Activated naive CD8-positive, alpha-beta T cell (primary cell): ENCODE results near the gene VPS8.

Experiments
- H3K27ac Mint-ChIP-seq: one replicate; pipeline ENCODE4 v1.8.0; 2021; ENCODE audit warnings: mixed read lengths
- H3K27me3 Mint-ChIP-seq: one replicate; pipeline ENCODE4 v1.8.0; 2021; ENCODE audit warnings: mixed read lengths
- H3K36me3 Mint-ChIP-seq: one replicate; pipeline ENCODE4 v1.8.0; 2021; ENCODE audit warnings: mixed read lengths
- H3K4me1 Mint-ChIP-seq: one replicate; pipeline ENCODE4 v1.8.0; 2021; ENCODE audit warnings: low read depth, mixed read lengths
- H3K4me3 Mint-ChIP-seq: one replicate; pipeline ENCODE4 v1.8.0; 2021; ENCODE audit warnings: mild to moderate bottlenecking, mixed read lengths
- H3K9me3 Mint-ChIP-seq: one replicate; pipeline ENCODE4 v1.8.0; 2021; ENCODE audit warnings: low read depth, mixed read lengths

The VPS8 gene

GRCh38 chr3:184813357-184813756 lies 1.4 kb downstream of the VPS8 start:
- Mint-ChIP-seq H3K4me3 (peak overlapping the region; percentile 98), H3K27me3 (no peaks in the 10 kb centered on the region), H3K36me3 (peaks cover 9% of the 10 kb centered on the region), H3K27ac (no peak overlapping the region), H3K4me1 (peaks cover 63% of the 10 kb centered on the region), H3K9me3 (no peaks in the 10 kb centered on the region)

- Mint-ChIP-seq H3K27me3 (no peaks in the 10 kb centered on the region), H3K36me3 (peaks cover 9% of the 10 kb centered on the region), H3K4me3 (peak overlapping the region; percentile 98), H3K4me1 (peaks cover 63% of the 10 kb centered on the region), H3K9me3 (no peaks in the 10 kb centered on the region), H3K27ac (peak overlapping the region; percentile 81)
These were observed 2.2 kb downstream of the VPS8 start for GRCh38 chr3:184814214-184814613.

GRCh38 chr3:184815046-184815930 lies 3.3 kb downstream of the VPS8 start:
- Mint-ChIP-seq H3K27ac (peak overlapping the region; percentile 69), H3K4me3 (no peak overlapping the region)

GRCh38 chr3:184816614-184817013 lies 4.6 kb downstream of the VPS8 start:
- peaks cover 14% of the 10 kb centered on the region for H3K36me3 Mint-ChIP-seq
- no peaks in the 10 kb centered on the region for H3K27me3 Mint-ChIP-seq
- H3K4me3 Mint-ChIP-seq, result no peak overlapping the region
- H3K9me3 Mint-ChIP-seq, result no peaks in the 10 kb centered on the region
- H3K4me1 Mint-ChIP-seq, result peaks cover 63% of the 10 kb centered on the region
- H3K27ac Mint-ChIP-seq, result no peak overlapping the region

More at GRCh38 chr3:184815046-184815930, 3.3 kb downstream of the VPS8 start:
- H3K36me3 Mint-ChIP-seq, result peaks cover 12% of the 10 kb centered on the region
- H3K27me3 Mint-ChIP-seq, result no peaks in the 10 kb centered on the region
- H3K4me1 Mint-ChIP-seq, result peaks cover 69% of the 10 kb centered on the region
- no peaks in the 10 kb centered on the region for H3K9me3 Mint-ChIP-seq

GRCh38 chr3:184820525-184820924 lies 8.6 kb downstream of the VPS8 start:
- H3K27ac Mint-ChIP-seq, result no peak overlapping the region
- no peak overlapping the region for H3K4me3 Mint-ChIP-seq
- H3K36me3 Mint-ChIP-seq, result peaks cover 20% of the 10 kb centered on the region
- no peaks in the 10 kb centered on the region for H3K9me3 Mint-ChIP-seq
- H3K4me1 Mint-ChIP-seq, result peaks cover 42% of the 10 kb centered on the region
- H3K27me3 Mint-ChIP-seq, result no peaks in the 10 kb centered on the region

- peaks cover 20% of the 10 kb centered on the region for H3K36me3 Mint-ChIP-seq
These were observed 9.1 kb downstream of the VPS8 start for GRCh38 chr3:184821034-184821433.

GRCh38 chr3:184822081-184822480 lies 10.1 kb downstream of the VPS8 start:
- Mint-ChIP-seq H3K4me3 (no peak overlapping the region), H3K27me3 (no peaks in the 10 kb centered on the region), H3K4me1 (peaks cover 26% of the 10 kb centered on the region), H3K9me3 (no peaks in the 10 kb centered on the region), H3K27ac (no peak overlapping the region), H3K36me3 (peaks cover 15% of the 10 kb centered on the region)

More at GRCh38 chr3:184821034-184821433, 9.1 kb downstream of the VPS8 start:
- H3K4me3 Mint-ChIP-seq, result no peak overlapping the region
- peaks cover 37% of the 10 kb centered on the region for H3K4me1 Mint-ChIP-seq
- no peaks in the 10 kb centered on the region for H3K27me3 Mint-ChIP-seq
- no peak overlapping the region for H3K27ac Mint-ChIP-seq
- H3K9me3 Mint-ChIP-seq, result no peaks in the 10 kb centered on the region

GRCh38 chr3:184822654-184823053 lies 10.7 kb downstream of the VPS8 start:
- Mint-ChIP-seq H3K4me1 (peaks cover 21% of the 10 kb centered on the region), H3K27me3 (no peaks in the 10 kb centered on the region), H3K27ac (no peak overlapping the region), H3K9me3 (no peaks in the 10 kb centered on the region), H3K36me3 (peaks cover 16% of the 10 kb centered on the region), H3K4me3 (no peak overlapping the region)

GRCh38 chr3:184823990-184824389 lies 12.0 kb downstream of the VPS8 start:
- H3K36me3 Mint-ChIP-seq, result peaks cover 14% of the 10 kb centered on the region
- no peak overlapping the region for H3K27ac Mint-ChIP-seq
- H3K4me1 Mint-ChIP-seq, result peaks cover 17% of the 10 kb centered on the region
- no peaks in the 10 kb centered on the region for H3K9me3 Mint-ChIP-seq
- H3K27me3 Mint-ChIP-seq, result no peaks in the 10 kb centered on the region
- no peak overlapping the region for H3K4me3 Mint-ChIP-seq

- Mint-ChIP-seq H3K4me3 (no peak overlapping the region), H3K27me3 (no peaks in the 10 kb centered on the region), H3K36me3 (peaks cover 12% of the 10 kb centered on the region)
These were observed 13.3 kb downstream of the VPS8 start for GRCh38 chr3:184825121-184825820.

GRCh38 chr3:184827572-184827971 lies 15.6 kb downstream of the VPS8 start:
- H3K4me1 Mint-ChIP-seq, result peaks cover 11% of the 10 kb centered on the region

More at GRCh38 chr3:184825121-184825820, 13.3 kb downstream of the VPS8 start:
- H3K9me3 Mint-ChIP-seq, result no peaks in the 10 kb centered on the region
- no peak overlapping the region for H3K27ac Mint-ChIP-seq
- H3K4me1 Mint-ChIP-seq, result peaks cover 13% of the 10 kb centered on the region

GRCh38 chr3:184832044-184832443 lies 20.1 kb downstream of the VPS8 start:
- Mint-ChIP-seq H3K36me3 (peaks cover 30% of the 10 kb centered on the region), H3K27ac (no peak overlapping the region), H3K27me3 (no peaks in the 10 kb centered on the region)

More at GRCh38 chr3:184827572-184827971, 15.6 kb downstream of the VPS8 start:
- Mint-ChIP-seq H3K4me3 (no peak overlapping the region), H3K27me3 (no peaks in the 10 kb centered on the region), H3K9me3 (no peaks in the 10 kb centered on the region), H3K36me3 (peaks cover 21% of the 10 kb centered on the region), H3K27ac (no peak overlapping the region)

GRCh38 chr3:184832903-184833302 lies 20.9 kb downstream of the VPS8 start:
- Mint-ChIP-seq H3K27ac (no peak overlapping the region), H3K36me3 (peaks cover 27% of the 10 kb centered on the region)

More at GRCh38 chr3:184832044-184832443, 20.1 kb downstream of the VPS8 start:
- Mint-ChIP-seq H3K9me3 (no peaks in the 10 kb centered on the region), H3K4me1 (peaks cover 8% of the 10 kb centered on the region), H3K4me3 (no peak overlapping the region)

GRCh38 chr3:184836090-184836822 lies 24.3 kb downstream of the VPS8 start:
- peaks cover 36% of the 10 kb centered on the region for H3K36me3 Mint-ChIP-seq
- H3K27ac Mint-ChIP-seq, result no peak overlapping the region
- H3K4me1 Mint-ChIP-seq, result peaks cover 3% of the 10 kb centered on the region
- no peak overlapping the region for H3K4me3 Mint-ChIP-seq
- no peaks in the 10 kb centered on the region for H3K9me3 Mint-ChIP-seq
- H3K27me3 Mint-ChIP-seq, result no peaks in the 10 kb centered on the region

More at GRCh38 chr3:184832903-184833302, 20.9 kb downstream of the VPS8 start:
- no peaks in the 10 kb centered on the region for H3K9me3 Mint-ChIP-seq
- no peaks in the 10 kb centered on the region for H3K27me3 Mint-ChIP-seq
- no peak overlapping the region for H3K4me3 Mint-ChIP-seq
- H3K4me1 Mint-ChIP-seq, result peaks cover 8% of the 10 kb centered on the region
